Right forelimb (tissue), 1 donor: ENCODE results near the gene MYLK3.
"Not testable (repeated sequence)": the region's sequence is repeated elsewhere in the genome, so short reads cannot be mapped to it uniquely, and the experiment has no call there.

Source experiments
- DNase-seq: peaks from one replicate; pipeline ENCODE4 v3.0.0-alpha.2; 2018

Gene MYLK3

DNA sequence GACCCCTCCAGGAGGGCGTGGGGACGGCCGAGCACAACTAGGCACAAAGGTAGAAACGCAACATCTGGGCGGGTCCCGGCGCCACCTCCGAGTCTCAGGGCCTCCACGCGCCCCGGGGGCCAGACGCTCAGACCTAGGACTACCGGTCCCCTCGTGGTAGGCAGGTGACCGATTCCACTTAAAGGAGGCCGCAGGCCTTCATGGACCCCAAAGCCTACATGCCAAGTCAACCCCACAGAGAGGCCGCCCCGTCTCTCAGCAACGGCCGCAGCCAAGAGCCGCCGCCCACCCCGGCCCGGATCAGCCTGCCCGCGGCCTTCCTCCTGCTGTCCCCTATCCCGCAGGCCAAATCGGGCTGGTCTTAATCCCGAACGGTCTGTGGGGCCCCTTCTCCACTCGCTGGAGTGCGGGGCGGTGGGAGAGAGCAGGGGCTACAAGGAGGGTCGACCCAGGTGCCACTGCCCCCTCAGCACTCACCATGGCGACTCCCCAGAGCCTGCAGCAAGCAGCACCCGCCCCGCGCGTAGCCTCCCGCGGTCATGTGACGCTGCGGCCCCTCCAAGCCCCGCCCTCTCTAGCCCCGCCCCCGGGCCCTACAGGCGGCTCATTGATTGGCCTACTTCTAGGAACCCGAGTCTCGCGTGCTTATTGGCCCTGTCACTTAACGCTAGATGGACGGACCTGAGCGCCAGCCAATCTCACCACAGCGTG is 59.3 kb downstream of the MYLK3 start, which contains the start of gene VPS35:
Gene VPS35 (minus strand): TSS at position 525 of the 711 bp plus-strand sequence. CDS start 45 bp downstream, at position 480.
- DNase-seq, result peak; percentile 100

GRCh38 chr16:46688101-46688653 is 60.0 kb downstream of the MYLK3 start:
- peak; percentile 73 for DNase-seq

DNA sequence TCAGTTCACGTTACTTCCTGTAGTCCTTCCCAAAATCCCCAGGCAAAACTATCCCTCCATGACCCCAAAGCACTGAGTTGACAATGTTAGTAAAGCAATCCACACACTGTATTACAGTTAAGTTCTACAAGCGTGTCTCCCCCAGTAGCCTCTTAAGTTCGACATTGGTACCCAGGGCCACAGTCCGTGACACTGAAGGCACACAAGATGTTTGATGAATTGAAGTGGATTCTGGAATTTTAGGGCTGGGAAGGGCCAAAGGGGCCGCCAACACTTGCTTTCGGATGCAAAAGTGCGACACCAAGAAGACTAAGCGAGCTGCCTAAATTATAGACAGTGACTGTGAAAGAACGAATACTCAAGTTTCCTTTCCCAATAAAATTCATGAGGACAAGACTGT is 60.7 kb downstream of the MYLK3 start:
- DNase-seq, result no peak

GRCh38 chr16:46686815-46687473 is 61.2 kb downstream of the MYLK3 start:
- DNase-seq, result no peak

- not testable (repeated sequence) for DNase-seq
Measured at GRCh38 chr16:46681867-46682266, 66.3 kb downstream of the MYLK3 start.

GRCh38 chr16:46677943-46678342 is 70.2 kb downstream of the MYLK3 start:
- DNase-seq, result not testable (repeated sequence)

DNA sequence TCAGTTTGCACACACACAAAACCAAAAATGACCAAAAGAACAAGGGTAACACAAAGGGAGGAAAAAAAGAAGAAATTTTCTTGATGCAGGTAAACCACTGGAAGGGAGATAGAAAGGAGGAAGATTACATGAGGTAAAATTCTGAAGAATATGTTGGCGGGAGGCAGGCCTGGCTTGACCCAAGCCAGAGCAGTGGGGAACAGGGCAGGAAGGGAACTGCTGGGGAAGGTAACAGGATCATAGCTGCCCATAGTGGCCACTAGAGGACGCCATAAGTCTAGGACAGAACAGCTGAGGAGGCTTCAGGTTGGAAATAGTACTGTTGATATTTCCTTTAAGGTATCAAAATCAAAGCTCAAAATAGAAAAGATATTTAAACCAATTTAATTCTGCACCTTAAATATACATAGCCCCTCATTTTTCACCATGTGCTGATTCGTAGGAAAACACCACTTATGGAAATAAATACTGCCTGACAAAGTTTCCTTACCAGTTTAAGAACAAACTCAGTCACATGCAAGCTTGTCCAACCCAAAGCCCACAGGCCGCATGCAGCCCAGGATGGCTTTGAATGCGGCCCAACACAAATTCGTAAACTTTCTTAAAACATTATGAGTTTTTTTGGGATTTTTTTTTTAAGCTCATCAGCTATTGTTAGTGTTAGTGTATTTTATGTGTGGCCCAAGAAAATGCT is 74.7 kb downstream of the MYLK3 start:
- DNase-seq, result no peak

GRCh38 chr16:46662123-46662522 is 86.0 kb downstream of the MYLK3 start:
- DNase-seq, result no peak

- no peak for DNase-seq
Measured at GRCh38 chr16:46658925-46659324, 89.2 kb downstream of the MYLK3 start.
